Measurements from ENCODE around the gene RRP1B. TPM values are rescaled to one million over a fixed set of nuclear protein-coding genes. Genes with fewer than 3 reads are reported as not detected.
"Not testable (repeated sequence)": the region's sequence is repeated elsewhere in the genome, so short reads cannot be mapped to it uniquely, and the experiment has no call there.

Gene RRP1B
- total RNA-seq, 2 donors from 2014 or later = 15.8 to 19.1 TPM

DNA sequence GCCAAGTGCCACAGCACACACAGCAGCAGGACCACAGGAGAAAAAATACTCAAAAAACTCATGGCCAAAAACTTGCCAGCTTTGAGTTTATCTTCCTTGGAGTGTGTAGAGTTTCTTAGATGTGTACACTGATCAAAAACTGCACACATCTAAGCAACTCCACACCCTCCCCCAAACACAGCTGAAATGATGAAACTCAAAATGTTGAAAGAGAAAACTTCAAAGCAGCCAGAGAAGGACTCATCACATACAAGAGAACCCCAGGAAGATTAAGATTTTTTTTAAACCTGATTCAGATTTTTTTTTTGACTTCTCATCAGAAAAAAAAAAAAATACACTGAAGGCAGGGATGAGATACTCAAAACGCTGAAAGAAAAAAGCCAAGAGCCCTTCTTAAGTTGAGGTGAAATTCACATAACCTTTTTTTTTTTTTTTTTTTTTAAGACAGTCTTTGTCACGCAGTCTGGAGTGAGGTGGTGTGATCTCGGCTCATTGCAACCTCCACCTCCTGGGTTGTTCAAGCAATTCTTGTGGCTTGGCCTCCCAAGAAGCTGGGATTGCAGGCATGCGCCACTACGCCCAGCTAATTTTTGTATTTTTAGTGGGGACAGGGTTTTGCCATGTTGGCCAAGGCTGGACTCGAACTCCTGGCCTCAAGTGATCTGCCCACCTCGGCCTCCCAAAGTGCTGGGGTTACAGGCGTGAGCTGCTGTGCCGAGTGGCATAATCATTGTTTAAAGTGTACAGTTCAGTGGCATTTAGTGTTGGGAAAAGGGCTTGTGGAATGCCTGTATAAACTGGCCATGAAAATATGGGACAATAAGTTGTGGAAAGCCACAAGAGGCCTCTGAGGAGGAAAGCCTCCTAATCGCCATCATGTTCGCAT lies 38.6 kb downstream of the RRP1B start:
- Histone ChIP-seq H3K27me3 (no peaks in the 10 kb centered on the region), H3K9me3 (no peaks in the 10 kb centered on the region), H3K27ac (no peak overlapping the region), H3K4me1 (peaks cover 11% of the 10 kb centered on the region), H3K36me3 (replicated peaks in 1 of 2; ENCODE audit: insufficient read depth in 1 of 2, low read depth in 2 of 2) (no peaks in the 10 kb centered on the region), H3K4me3 (no peak overlapping the region)
- no peak for DNase-seq
- intact Hi-C loops (cut with DNase I) = no loop called here
- 92 to 97% methylated on average over 10 to 11 of the region's 11 CpGs for WGBS, 2 donors
- no peak for TF ChIP-seq POLR2A (IDR thresholded peaks at IDR 0.05)
- TF ChIP-seq, protein P1, sequence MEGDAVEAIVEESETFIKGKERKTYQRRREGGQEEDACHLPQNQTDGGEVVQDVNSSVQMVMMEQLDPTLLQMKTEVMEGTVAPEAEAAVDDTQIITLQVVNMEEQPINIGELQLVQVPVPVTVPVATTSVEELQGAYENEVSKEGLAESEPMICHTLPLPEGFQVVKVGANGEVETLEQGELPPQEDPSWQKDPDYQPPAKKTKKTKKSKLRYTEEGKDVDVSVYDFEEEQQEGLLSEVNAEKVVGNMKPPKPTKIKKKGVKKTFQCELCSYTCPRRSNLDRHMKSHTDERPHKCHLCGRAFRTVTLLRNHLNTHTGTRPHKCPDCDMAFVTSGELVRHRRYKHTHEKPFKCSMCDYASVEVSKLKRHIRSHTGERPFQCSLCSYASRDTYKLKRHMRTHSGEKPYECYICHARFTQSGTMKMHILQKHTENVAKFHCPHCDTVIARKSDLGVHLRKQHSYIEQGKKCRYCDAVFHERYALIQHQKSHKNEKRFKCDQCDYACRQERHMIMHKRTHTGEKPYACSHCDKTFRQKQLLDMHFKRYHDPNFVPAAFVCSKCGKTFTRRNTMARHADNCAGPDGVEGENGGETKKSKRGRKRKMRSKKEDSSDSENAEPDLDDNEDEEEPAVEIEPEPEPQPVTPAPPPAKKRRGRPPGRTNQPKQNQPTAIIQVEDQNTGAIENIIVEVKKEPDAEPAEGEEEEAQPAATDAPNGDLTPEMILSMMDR (IDR thresholded peaks at IDR 0.05) = no peak
- no peak for ATAC-seq

DNA sequence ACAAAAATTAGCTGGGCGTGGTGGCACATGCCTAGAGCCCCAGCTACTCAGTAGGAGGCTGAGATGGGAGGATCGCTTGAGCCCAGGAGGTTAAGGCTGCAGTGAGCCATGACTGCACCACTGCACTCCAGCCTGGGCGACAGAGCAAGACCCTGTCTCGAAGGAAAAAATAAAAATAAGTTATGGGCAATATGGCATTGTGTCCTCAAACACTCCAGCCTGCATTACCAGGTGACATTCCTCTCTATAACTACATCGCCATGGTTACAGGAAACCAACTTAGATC lies 40.1 kb downstream of the RRP1B start:
- H3K4me3 ChIP-seq; H3K9me3 ChIP-seq; intact Hi-C loops (cut with DNase I); H3K27ac ChIP-seq; ATAC-seq; DNase-seq; H3K36me3 ChIP-seq (replicated peaks in 1 of 2; ENCODE audit: insufficient read depth in 1 of 2, low read depth in 2 of 2); H3K27me3 ChIP-seq: not testable (repeated sequence)
- WGBS, 2 donors = 76 to 77% methylated on average over 5 of the region's 5 CpGs
- peaks cover 16% of the 10 kb centered on the region for H3K4me1 ChIP-seq

DNA sequence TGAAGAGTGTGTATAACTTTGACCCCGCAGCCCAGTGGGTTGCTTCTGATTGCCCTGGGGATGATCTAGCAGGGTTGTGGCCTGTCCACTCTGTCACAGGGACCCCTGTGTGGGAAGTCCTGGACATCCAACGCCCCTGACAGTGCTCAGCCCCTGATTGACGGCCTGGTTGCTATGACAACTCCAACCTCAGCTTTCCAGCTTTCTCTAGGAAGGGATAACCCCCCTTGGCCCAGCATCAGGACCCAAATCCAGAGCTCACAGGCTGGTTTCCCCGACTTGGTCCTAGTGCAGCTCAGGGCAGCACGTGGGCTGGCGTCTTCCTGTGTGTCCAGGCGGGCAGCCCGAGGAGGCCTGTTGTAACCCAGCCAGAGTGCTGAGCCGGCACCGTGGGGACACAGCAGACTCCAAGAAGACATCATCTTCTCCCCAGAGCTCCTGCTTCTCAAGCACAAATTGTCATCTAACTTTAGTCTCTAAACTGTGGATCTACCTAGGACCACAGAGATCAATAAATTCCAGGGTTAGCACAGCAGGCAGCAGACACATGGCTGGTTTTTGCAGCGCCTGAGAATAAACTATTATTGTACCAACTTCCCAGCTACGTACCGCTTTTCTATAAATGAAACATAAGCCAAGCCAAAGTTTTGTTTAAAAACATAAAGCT lies 40.7 kb downstream of the RRP1B start:
- Histone ChIP-seq H3K27ac (no peak overlapping the region), H3K9me3 (no peaks in the 10 kb centered on the region), H3K36me3 (replicated peaks in 1 of 2; ENCODE audit: insufficient read depth in 1 of 2, low read depth in 2 of 2) (no peaks in the 10 kb centered on the region), H3K4me1 (peaks cover 16% of the 10 kb centered on the region), H3K27me3 (no peaks in the 10 kb centered on the region), H3K4me3 (no peak overlapping the region)
- TF ChIP-seq, protein P1 (IDR thresholded peaks at IDR 0.05) = no peak
- no peak for TF ChIP-seq POLR2A (IDR thresholded peaks at IDR 0.05)
- intact Hi-C loops (cut with DNase I) = no loop called here
- DNase-seq (no peak), ATAC-seq (no peak)
- WGBS, 2 donors = 83 to 84% methylated on average over 7 to 12 of the region's 13 CpGs

DNA sequence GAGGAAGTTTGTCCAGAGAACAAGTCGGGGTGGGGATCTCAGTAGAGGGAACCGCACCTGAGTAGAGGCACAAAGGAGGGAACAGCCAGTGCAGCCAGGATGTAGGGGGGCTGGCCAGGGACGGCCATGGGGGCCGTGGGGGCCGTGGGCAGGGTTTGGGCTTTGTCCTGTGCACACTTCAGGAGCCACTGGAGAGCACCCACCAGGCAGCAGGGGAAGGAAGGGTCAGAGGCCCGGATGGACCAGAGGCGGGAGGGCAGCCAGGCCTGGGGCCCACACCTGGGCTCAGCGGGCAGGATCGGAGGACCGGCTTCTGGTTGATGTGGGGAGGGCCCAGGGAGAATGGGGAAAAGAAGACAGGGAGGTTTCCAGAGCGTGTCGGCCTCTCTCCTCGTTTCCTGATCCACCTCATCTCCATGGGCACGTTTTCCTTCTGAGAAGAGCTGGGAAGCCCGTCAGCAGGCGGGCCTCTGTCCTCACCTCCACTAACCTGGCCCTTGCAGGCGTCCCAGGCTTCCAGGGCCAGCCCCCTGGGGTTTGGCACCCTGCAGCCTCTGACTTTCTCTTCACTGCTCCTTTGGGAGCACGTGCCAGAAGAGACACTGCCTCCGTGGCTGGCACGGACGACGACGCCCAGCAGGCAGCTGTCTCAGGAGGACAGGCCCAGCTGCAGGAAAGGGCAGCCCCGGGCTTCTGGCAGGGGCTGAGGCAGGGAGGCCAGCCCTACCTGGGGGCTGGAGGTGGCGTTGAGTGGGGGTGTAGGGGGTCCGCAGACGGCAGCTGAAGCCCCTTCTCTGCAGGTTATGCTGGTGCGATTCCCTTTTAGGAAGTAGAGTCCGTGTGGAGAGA lies 42.8 kb downstream of the RRP1B start:
- Histone ChIP-seq H3K4me1 (peaks cover 16% of the 10 kb centered on the region), H3K27me3 (no peaks in the 10 kb centered on the region), H3K36me3 (replicated peaks in 1 of 2; ENCODE audit: insufficient read depth in 1 of 2, low read depth in 2 of 2) (no peaks in the 10 kb centered on the region), H3K9me3 (no peaks in the 10 kb centered on the region), H3K4me3 (no peak overlapping the region), H3K27ac (peak overlapping the region in 1 of 4 donors; percentile 3)
- TF ChIP-seq, protein P1 (IDR thresholded peaks at IDR 0.05) = no peak
- TF ChIP-seq POLR2A (IDR thresholded peaks at IDR 0.05) = no peak
- WGBS, 2 donors = 68 to 76% methylated on average over 28 to 29 of the region's 29 CpGs
- intact Hi-C loops (cut with DNase I) = no loop called here
- ATAC-seq = no peak
- DNase-seq = no peak

DNA sequence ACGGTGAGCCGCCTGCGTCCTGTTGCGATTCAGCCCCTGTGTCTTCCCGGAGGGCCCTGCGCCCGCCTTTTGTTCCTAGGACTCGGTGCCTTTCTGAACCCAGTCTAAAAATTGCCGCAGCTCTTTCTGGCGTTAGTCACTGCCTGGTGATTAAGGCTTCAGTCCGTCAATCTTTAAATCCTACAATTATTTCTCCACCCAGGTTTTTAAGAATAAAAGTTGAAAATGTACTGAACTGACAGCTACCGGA lies 43.4 kb downstream of the RRP1B start:
- Histone ChIP-seq H3K27ac (peak overlapping the region in 1 of 4 donors; percentile 3), H3K4me3 (no peak overlapping the region), H3K4me1 (peaks cover 16% of the 10 kb centered on the region), H3K27me3 (no peaks in the 10 kb centered on the region), H3K36me3 (replicated peaks in 1 of 2; ENCODE audit: insufficient read depth in 1 of 2, low read depth in 2 of 2) (no peaks in the 10 kb centered on the region), H3K9me3 (no peaks in the 10 kb centered on the region)
- TF ChIP-seq, protein P1 (IDR thresholded peaks at IDR 0.05) = no peak
- 31 to 43% methylated on average over 12 of the region's 12 CpGs for WGBS, 2 donors
- intact Hi-C loops (cut with DNase I) = no loop called here
- DNase-seq (no peak), ATAC-seq (peak; percentile 20)
